ENCODE results near the gene GALNTL6.

The GALNTL6 gene

GRCh38 chr4:173051716-173052115, 1238.5 kb downstream of the GALNTL6 start:
- no peak for DNase-seq (ENCODE audit: extremely low spot score, insufficient read length, low read depth)
- no peak for FAIRE-seq

- no peak for FAIRE-seq
Observed at GRCh38 chr4:173052439-173052838, 1239.2 kb downstream of the GALNTL6 start.

GRCh38 chr4:173056271-173056670, 1243.1 kb downstream of the GALNTL6 start:
- no peak for DNase-seq (ENCODE audit: extremely low spot score, insufficient read length, low read depth)
- FAIRE-seq = no peak

More at GRCh38 chr4:173052439-173052838, 1239.2 kb downstream of the GALNTL6 start:
- no peak for DNase-seq (ENCODE audit: extremely low spot score, insufficient read length, low read depth)

GRCh38 chr4:173056710-173057109, 1243.5 kb downstream of the GALNTL6 start:
- no peak for DNase-seq (ENCODE audit: extremely low spot score, insufficient read length, low read depth)
- no peak for FAIRE-seq

GRCh38 chr4:173057442-173057841, 1244.2 kb downstream of the GALNTL6 start:
- no peak for DNase-seq (ENCODE audit: extremely low spot score, insufficient read length, low read depth)
- no peak for FAIRE-seq

- FAIRE-seq (no peak), DNase-seq (ENCODE audit: extremely low spot score, insufficient read length, low read depth) (no peak)
Observed at GRCh38 chr4:173057901-173058300, 1244.7 kb downstream of the GALNTL6 start.

GRCh38 chr4:173061160-173061559, 1248.0 kb downstream of the GALNTL6 start:
- no peak for FAIRE-seq
- DNase-seq (ENCODE audit: extremely low spot score, insufficient read length, low read depth) = no peak

- FAIRE-seq (no peak), DNase-seq (ENCODE audit: extremely low spot score, insufficient read length, low read depth) (no peak)
Observed at GRCh38 chr4:173073939-173074500, 1260.8 kb downstream of the GALNTL6 start.

GRCh38 chr4:173074501-173074946, 1261.3 kb downstream of the GALNTL6 start:
- FAIRE-seq (no peak), DNase-seq (ENCODE audit: extremely low spot score, insufficient read length, low read depth) (no peak)

GRCh38 chr4:173076903-173077634, 1263.9 kb downstream of the GALNTL6 start:
- DNase-seq (ENCODE audit: extremely low spot score, insufficient read length, low read depth) = no peak
- peak; percentile 5 for FAIRE-seq

- no peak for DNase-seq (ENCODE audit: extremely low spot score, insufficient read length, low read depth)
- FAIRE-seq = no peak
Observed at GRCh38 chr4:173088144-173088543, 1274.9 kb downstream of the GALNTL6 start.
